ENCODE measurements around the gene ATP2B1.

The ATP2B1 gene

DNA sequence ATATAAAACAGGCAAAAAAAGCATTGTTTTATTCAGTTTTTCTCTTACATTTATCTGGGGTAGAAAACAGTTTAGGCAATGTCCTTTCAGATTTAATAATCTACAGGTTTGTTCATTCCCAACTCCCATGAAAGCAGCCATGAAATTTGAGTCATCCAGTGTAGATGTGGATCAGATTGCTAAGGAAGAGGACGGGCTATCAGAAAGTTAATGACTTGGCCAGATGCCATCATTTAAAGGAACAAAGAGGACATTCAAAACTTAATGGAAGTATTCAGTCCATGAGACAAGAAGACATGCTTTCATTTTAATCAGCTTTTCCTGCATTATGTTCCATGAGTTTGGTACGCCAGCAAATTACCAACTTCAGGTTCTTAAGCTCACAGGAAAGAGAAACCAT is 151.7 kb downstream of the ATP2B1 start:
- no peak overlapping the region for H3K4me3 ChIP-seq (ENCODE audit: low read depth, low read length)
- TF ChIP-seq, protein P1, sequence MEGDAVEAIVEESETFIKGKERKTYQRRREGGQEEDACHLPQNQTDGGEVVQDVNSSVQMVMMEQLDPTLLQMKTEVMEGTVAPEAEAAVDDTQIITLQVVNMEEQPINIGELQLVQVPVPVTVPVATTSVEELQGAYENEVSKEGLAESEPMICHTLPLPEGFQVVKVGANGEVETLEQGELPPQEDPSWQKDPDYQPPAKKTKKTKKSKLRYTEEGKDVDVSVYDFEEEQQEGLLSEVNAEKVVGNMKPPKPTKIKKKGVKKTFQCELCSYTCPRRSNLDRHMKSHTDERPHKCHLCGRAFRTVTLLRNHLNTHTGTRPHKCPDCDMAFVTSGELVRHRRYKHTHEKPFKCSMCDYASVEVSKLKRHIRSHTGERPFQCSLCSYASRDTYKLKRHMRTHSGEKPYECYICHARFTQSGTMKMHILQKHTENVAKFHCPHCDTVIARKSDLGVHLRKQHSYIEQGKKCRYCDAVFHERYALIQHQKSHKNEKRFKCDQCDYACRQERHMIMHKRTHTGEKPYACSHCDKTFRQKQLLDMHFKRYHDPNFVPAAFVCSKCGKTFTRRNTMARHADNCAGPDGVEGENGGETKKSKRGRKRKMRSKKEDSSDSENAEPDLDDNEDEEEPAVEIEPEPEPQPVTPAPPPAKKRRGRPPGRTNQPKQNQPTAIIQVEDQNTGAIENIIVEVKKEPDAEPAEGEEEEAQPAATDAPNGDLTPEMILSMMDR (IDR thresholded peaks at IDR 0.05; ENCODE audit: low read depth, low read length) = no peak

DNA sequence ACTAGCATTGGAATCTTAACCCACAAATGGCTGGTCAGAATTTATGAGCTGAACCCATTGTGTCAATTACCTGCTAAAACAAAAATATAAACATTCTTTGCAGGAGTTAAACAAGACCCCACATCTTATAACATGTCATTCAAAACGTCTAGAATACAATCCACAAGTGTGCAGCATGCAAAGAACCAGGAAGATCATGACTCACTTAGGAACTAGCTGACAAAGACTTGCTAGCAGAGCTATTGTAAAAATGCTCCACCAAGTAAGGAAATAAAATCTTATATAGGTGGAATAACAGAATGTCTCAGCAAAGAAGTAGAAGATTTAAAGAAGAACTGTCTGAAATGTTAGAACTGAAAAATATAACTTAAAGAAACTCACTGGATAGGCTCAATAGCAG is 156.3 kb downstream of the ATP2B1 start:
- TF ChIP-seq, protein P1 (IDR thresholded peaks at IDR 0.05; ENCODE audit: low read depth, low read length) = no peak
- H3K4me3 ChIP-seq (ENCODE audit: low read depth, low read length) = no peak overlapping the region

DNA sequence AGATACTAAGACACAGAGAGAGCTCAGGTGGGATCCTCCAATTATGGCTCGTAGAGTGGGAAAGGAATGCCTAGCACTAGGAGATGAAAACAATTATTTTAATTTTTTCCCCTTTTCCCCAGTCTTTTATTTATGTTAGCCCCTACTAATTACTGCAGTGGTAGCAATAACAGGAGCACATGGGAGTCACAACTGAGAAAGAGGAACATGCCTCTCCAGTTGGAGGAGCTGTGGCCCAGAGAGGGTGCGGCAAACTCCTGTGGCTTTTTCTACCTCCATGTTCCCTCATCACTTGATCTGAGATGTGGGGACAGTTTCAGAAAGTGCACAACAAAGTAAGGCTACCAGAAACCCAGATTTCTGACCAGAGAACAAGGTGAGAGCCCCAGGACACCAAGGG is 156.9 kb downstream of the ATP2B1 start:
- H3K4me3 ChIP-seq (ENCODE audit: low read depth, low read length) = no peak overlapping the region
- TF ChIP-seq, protein P1 (IDR thresholded peaks at IDR 0.05; ENCODE audit: low read depth, low read length) = no peak

DNA sequence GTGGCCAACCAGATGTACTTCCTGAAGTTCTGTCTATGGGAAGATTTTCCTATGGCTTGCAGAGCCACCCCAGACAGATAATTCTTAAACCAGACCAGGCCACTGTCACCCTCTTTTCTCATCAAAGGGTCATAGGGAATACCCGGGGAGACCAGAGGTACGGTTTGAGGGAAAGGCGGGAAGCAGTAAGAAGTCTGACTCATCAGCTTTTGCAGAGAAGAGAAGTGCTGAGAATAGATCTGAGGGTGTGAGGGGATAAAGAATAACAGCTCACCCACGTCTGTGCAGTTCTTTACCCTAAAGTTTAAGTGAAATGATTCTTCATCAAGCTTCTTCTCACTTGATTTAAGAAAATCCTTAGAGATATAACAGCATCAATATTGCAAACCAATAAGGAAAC is 161.5 kb downstream of the ATP2B1 start:
- TF ChIP-seq, protein P1 (IDR thresholded peaks at IDR 0.05; ENCODE audit: low read depth, low read length) = no peak
- no peak overlapping the region for H3K4me3 ChIP-seq (ENCODE audit: low read depth, low read length)

DNA sequence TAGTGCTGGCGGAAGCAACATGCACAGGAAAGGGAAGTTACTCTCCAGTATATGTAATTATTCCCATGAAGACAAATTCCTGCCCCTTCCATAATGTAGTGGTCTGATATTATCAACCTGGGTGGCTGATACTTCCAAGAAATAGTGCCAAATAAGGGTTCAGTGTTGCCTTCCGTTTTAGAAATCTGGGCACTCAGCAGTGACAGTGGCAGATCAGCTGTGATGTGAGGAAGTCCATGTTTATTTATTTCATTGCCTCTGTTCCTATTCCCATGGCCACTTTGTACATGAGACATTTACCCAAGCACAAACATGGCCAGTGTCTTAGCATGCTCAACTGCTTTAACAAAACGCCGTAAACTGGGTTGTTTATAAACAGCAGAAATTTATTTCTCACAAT is 162.5 kb downstream of the ATP2B1 start:
- no peak overlapping the region for H3K4me3 ChIP-seq (ENCODE audit: low read depth, low read length)
- TF ChIP-seq, protein P1 (IDR thresholded peaks at IDR 0.05; ENCODE audit: low read depth, low read length) = no peak

DNA sequence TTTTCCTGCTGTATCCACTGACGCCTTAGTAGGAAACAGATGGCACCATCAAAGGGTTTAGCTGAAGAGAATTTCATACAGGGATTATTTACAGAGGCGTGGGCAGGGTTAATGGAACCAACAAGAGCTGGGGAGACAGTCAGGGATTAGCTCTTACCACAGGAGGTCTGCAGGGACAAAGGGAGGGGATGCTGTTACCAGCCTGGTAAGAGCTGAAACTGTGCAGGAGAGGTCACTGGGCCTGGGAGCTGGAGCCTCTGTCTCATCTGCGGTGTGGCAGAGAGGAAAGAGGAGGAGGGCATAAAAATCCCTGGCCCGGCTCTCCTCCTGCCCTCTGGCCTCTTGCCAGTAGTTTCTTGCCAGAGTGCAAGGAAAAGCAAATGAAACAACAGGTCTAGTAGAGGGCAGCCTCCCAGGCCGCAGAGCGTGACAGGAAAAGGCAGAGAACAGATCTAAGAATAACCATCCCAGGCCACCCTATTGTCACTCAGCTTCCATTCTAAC is 163.9 kb downstream of the ATP2B1 start:
- no peak overlapping the region for H3K4me3 ChIP-seq (ENCODE audit: low read depth, low read length)
- TF ChIP-seq, protein P1 (IDR thresholded peaks at IDR 0.05; ENCODE audit: low read depth, low read length) = no peak

DNA sequence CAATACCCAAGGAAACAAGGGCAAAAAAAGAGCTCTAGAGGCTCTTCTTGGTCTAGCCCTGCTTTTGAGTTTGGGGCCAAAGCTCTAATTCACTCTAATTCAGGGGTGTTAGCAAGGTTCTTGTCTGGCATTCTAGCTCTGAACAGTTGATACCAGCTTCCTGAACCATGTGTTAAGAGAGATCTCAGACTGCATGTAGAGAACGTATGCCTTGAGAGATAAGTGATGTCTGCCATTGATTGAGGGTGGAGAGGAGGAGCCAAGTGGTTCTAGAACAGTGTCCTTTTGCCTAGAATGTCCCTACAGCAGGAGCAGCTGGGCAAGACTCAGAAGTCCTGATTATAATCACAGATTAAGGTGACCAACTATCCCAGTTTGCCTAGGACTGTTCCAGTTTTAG is 164.6 kb downstream of the ATP2B1 start:
- no peak overlapping the region for H3K4me3 ChIP-seq (ENCODE audit: low read depth, low read length)
- TF ChIP-seq, protein P1 (IDR thresholded peaks at IDR 0.05; ENCODE audit: low read depth, low read length) = no peak
